Body of pancreas (tissue), 4 donors: ENCODE data around the gene ZAR1L.

Experiments
- POLR2A ChIP-seq, 3 donors: fragments of 450-650 bp; IDR thresholded peaks; one replicate each; pipeline ENCODE4 v1.6.1; 2016; ENCODE audit warnings: antibody characterized with exemption in 3 of 3, mild to moderate bottlenecking in 2 of 3
- TF ChIP-seq, protein P1 (sequence below), 7 experiments: fragments of 450-650 bp in 4 of 7; fragments of 200-600 bp in 3 of 7; sonication (generic) in 3 of 7; IDR thresholded peaks; one replicate each; pipeline ENCODE4 v1.5.1; 2016 to 2019; ENCODE audit warnings: antibody characterized with exemption in 7 of 7

DNA sequence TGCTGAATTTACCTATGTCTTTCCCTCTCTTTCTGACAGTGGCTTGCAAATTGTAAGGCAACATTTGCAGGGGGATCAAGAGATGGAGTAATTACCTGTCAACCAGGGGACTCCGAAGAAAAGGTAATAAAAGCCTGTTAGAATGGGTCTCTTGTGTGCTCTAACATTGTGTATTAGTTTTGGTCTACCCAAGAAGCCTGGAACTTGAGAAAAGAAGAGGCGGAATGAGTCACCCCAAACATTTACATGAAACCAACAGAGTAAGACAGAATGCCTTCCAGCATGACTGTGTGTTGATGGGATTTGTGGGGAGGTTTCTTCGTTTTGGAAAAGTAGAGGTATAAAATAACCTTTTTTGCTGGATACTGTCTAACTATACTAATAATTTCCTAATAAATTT lies 36.7 kb downstream of the ZAR1L start:
- no peak for TF ChIP-seq POLR2A (IDR thresholded peaks at IDR 0.05)
- TF ChIP-seq, protein P1, sequence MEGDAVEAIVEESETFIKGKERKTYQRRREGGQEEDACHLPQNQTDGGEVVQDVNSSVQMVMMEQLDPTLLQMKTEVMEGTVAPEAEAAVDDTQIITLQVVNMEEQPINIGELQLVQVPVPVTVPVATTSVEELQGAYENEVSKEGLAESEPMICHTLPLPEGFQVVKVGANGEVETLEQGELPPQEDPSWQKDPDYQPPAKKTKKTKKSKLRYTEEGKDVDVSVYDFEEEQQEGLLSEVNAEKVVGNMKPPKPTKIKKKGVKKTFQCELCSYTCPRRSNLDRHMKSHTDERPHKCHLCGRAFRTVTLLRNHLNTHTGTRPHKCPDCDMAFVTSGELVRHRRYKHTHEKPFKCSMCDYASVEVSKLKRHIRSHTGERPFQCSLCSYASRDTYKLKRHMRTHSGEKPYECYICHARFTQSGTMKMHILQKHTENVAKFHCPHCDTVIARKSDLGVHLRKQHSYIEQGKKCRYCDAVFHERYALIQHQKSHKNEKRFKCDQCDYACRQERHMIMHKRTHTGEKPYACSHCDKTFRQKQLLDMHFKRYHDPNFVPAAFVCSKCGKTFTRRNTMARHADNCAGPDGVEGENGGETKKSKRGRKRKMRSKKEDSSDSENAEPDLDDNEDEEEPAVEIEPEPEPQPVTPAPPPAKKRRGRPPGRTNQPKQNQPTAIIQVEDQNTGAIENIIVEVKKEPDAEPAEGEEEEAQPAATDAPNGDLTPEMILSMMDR (IDR thresholded peaks at IDR 0.05) = no peak
